Stimulated activated naive CD4-positive, alpha-beta T cell treated with Interleukin-2 at 50 U/mL for 16 hours (primary cell): ENCODE results near the gene AIPL1.
A peak's percentile ranks its signal among the peaks of the same experiment; 100 is the strongest.

Source experiments
- DNase-seq: peaks from one replicate; lab custom pipeline; 2025; lab: John Stamatoyannopoulos, UW

The AIPL1 gene

GRCh38 chr17:6449307-6449706 is 14.4 kb upstream of the AIPL1 start:
- DNase-seq = no peak

GRCh38 chr17:6448473-6448872 is 13.6 kb upstream of the AIPL1 start:
- no peak for DNase-seq

- DNase-seq = no peak
These were observed 11.7 kb upstream of the AIPL1 start for GRCh38 chr17:6446516-6447100.

GRCh38 chr17:6444571-6445335 is 9.8 kb upstream of the AIPL1 start:
- no peak for DNase-seq

- DNase-seq = peak; percentile 93
These were observed 9.0 kb upstream of the AIPL1 start, which contains the start of gene PIMREG for GRCh38 chr17:6443692-6444570. TSS of gene PIMREG (plus strand) at chr17:6444455. CDS start at chr17:6445111, 656 bp downstream.

- no peak for DNase-seq
These were observed 7.9 kb upstream of the AIPL1 start for GRCh38 chr17:6442775-6443174.

- DNase-seq = no peak
These were observed 5.0 kb upstream of the AIPL1 start for GRCh38 chr17:6439951-6440350.

- DNase-seq = no peak
These were observed 3.0 kb upstream of the AIPL1 start for GRCh38 chr17:6437956-6438355.

- no peak for DNase-seq
These were observed 2.5 kb upstream of the AIPL1 start for GRCh38 chr17:6437466-6437865.

- DNase-seq = peak; percentile 29
These were observed 1.0 kb upstream of the AIPL1 start for GRCh38 chr17:6435968-6436367.

- DNase-seq = no peak
These were observed 4.2 kb downstream of the AIPL1 start for GRCh38 chr17:6430769-6431168.

- no peak for DNase-seq
These were observed 5.7 kb downstream of the AIPL1 start for GRCh38 chr17:6429266-6429665.

GRCh38 chr17:6428207-6428965 is 6.5 kb downstream of the AIPL1 start:
- DNase-seq = no peak

- peak; percentile 11 for DNase-seq
These were observed 7.6 kb downstream of the AIPL1 start for GRCh38 chr17:6427279-6427781.

GRCh38 chr17:6426356-6427101 is 8.4 kb downstream of the AIPL1 start:
- DNase-seq = no peak

GRCh38 chr17:6425407-6425806 is 9.5 kb downstream of the AIPL1 start:
- DNase-seq = no peak

GRCh38 chr17:6423931-6424330 is 11.0 kb downstream of the AIPL1 start:
- no peak for DNase-seq

- DNase-seq = no peak
These were observed 12.2 kb downstream of the AIPL1 start for GRCh38 chr17:6422654-6423241.

- DNase-seq = peak; percentile 59
These were observed 13.0 kb downstream of the AIPL1 start for GRCh38 chr17:6421700-6422604.
